Measurements from ENCODE around the gene TDRD5. TPM values are rescaled to one million over a fixed set of nuclear protein-coding genes. Genes with fewer than 3 reads are reported as not detected.
A peak's percentile ranks its signal among the peaks of the same experiment; 100 is the strongest.

Gene TDRD5
- total RNA-seq, 1 experiment from 2014 or later = not detected

- POLR2A ChIA-PET = no interaction called here
- no peaks in the 10 kb centered on the region for H3K4me1 Mint-ChIP-seq (ENCODE audit: insufficient read depth, unreplicated experiment)
- no peaks in the 10 kb centered on the region for H3K36me3 Mint-ChIP-seq (ENCODE audit: insufficient read depth, unreplicated experiment)
- H3K27ac Mint-ChIP-seq (ENCODE audit: low read depth, unreplicated experiment) = no peak overlapping the region
- H3K27me3 Mint-ChIP-seq (ENCODE audit: insufficient read depth, unreplicated experiment) = peaks cover 14% of the 10 kb centered on the region
- DNase-seq (ENCODE audit: unreplicated experiment) = no peak
- no peaks in the 10 kb centered on the region for H3K9me3 Mint-ChIP-seq (ENCODE audit: unreplicated experiment)
- intact Hi-C loops (cut with micrococcal nuclease) = no loop called here
- no TSS peak for BruUV-seq (replicated peaks)
- TF ChIP-seq, protein P1, sequence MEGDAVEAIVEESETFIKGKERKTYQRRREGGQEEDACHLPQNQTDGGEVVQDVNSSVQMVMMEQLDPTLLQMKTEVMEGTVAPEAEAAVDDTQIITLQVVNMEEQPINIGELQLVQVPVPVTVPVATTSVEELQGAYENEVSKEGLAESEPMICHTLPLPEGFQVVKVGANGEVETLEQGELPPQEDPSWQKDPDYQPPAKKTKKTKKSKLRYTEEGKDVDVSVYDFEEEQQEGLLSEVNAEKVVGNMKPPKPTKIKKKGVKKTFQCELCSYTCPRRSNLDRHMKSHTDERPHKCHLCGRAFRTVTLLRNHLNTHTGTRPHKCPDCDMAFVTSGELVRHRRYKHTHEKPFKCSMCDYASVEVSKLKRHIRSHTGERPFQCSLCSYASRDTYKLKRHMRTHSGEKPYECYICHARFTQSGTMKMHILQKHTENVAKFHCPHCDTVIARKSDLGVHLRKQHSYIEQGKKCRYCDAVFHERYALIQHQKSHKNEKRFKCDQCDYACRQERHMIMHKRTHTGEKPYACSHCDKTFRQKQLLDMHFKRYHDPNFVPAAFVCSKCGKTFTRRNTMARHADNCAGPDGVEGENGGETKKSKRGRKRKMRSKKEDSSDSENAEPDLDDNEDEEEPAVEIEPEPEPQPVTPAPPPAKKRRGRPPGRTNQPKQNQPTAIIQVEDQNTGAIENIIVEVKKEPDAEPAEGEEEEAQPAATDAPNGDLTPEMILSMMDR (IDR thresholded peaks at IDR 0.05; ENCODE audit: unreplicated experiment) = no peak
- no peak overlapping the region for H3K4me3 Mint-ChIP-seq (ENCODE audit: unreplicated experiment)
- CTCF ChIA-PET = interaction anchor here (0.6 kb wide), 1 partner anchor 33 kb away, joined by 4 read pairs; no protein-coding TSS in a partner anchor
These were observed 7.8 kb upstream of the TDRD5 start for GRCh38 chr1:179583771-179584320.

- Mint-ChIP-seq H3K27ac (ENCODE audit: low read depth, unreplicated experiment) (no peak overlapping the region), H3K4me1 (ENCODE audit: insufficient read depth, unreplicated experiment) (no peaks in the 10 kb centered on the region), H3K4me3 (ENCODE audit: unreplicated experiment) (peak overlapping the region; percentile 21), H3K9me3 (ENCODE audit: unreplicated experiment) (no peaks in the 10 kb centered on the region), H3K36me3 (ENCODE audit: insufficient read depth, unreplicated experiment) (no peaks in the 10 kb centered on the region), H3K27me3 (ENCODE audit: insufficient read depth, unreplicated experiment) (peaks cover 14% of the 10 kb centered on the region)
- CTCF ChIA-PET = interaction anchor here (0.9 to 1.5 kb wide), 2 partner anchors 9 to 14 kb away, joined by 4 to 18 read pairs; no protein-coding TSS in a partner anchor
- TF ChIP-seq, protein P1 (IDR thresholded peaks at IDR 0.05; ENCODE audit: unreplicated experiment) = peak; percentile 37
- no TSS peak for BruUV-seq (replicated peaks)
- peak; percentile 48 for DNase-seq (ENCODE audit: unreplicated experiment)
- intact Hi-C loops (cut with micrococcal nuclease) = no loop called here
- POLR2A ChIA-PET = no interaction called here
These were observed 5.4 kb upstream of the TDRD5 start for GRCh38 chr1:179586107-179586823.

DNA sequence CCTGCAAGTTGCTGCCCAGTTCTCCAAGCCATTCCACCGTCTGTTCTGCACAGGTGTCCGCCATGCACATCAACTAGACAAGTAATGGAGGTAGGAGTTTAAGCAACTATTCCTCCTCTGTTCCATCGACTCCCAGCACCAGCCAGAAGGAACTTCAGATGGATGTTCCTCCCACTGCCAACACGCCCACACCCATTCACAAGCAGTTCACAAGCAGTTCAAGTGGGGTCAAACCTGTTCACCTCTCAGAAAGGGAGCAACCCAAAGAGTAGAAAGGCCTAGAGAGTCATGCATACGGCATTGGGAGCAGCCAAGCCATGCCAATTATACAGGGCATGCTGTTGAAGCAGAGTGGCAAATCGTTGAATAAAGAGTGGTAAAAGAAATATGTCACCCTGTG lies 4.3 kb upstream of the TDRD5 start:
- intact Hi-C loops (cut with micrococcal nuclease) = no loop called here
- no peak for DNase-seq (ENCODE audit: unreplicated experiment)
- Mint-ChIP-seq H3K9me3 (ENCODE audit: unreplicated experiment) (no peaks in the 10 kb centered on the region), H3K36me3 (ENCODE audit: insufficient read depth, unreplicated experiment) (no peaks in the 10 kb centered on the region), H3K4me3 (ENCODE audit: unreplicated experiment) (no peak overlapping the region), H3K27me3 (ENCODE audit: insufficient read depth, unreplicated experiment) (peaks cover 19% of the 10 kb centered on the region), H3K4me1 (ENCODE audit: insufficient read depth, unreplicated experiment) (no peaks in the 10 kb centered on the region), H3K27ac (ENCODE audit: low read depth, unreplicated experiment) (no peak overlapping the region)
- no TSS peak for BruUV-seq (replicated peaks)
- ChIA-PET CTCF (interaction anchor here (0.9 to 1.5 kb wide), 2 partner anchors 8 to 13 kb away, joined by 4 to 18 read pairs; no protein-coding TSS in a partner anchor), POLR2A (no interaction called here)
- TF ChIP-seq, protein P1 (IDR thresholded peaks at IDR 0.05; ENCODE audit: unreplicated experiment) = no peak

- H3K27me3 Mint-ChIP-seq (ENCODE audit: insufficient read depth, unreplicated experiment) = peaks cover 20% of the 10 kb centered on the region
- H3K36me3 Mint-ChIP-seq (ENCODE audit: insufficient read depth, unreplicated experiment) = no peaks in the 10 kb centered on the region
- H3K4me3 Mint-ChIP-seq (ENCODE audit: unreplicated experiment) = no peak overlapping the region
- H3K4me1 Mint-ChIP-seq (ENCODE audit: insufficient read depth, unreplicated experiment) = no peaks in the 10 kb centered on the region
- no peaks in the 10 kb centered on the region for H3K9me3 Mint-ChIP-seq (ENCODE audit: unreplicated experiment)
- TF ChIP-seq, protein P1 (IDR thresholded peaks at IDR 0.05; ENCODE audit: unreplicated experiment) = no peak
- BruUV-seq (replicated peaks) = no TSS peak
- CTCF ChIA-PET = interaction anchor here (2.4 kb wide), 1 partner anchor 10 kb away, joined by 19 read pairs; no protein-coding TSS in a partner anchor
- intact Hi-C loops (cut with micrococcal nuclease) = no loop called here
- POLR2A ChIA-PET = no interaction called here
- no peak for DNase-seq (ENCODE audit: unreplicated experiment)
- no peak overlapping the region for H3K27ac Mint-ChIP-seq (ENCODE audit: low read depth, unreplicated experiment)
These were observed 3.1 kb upstream of the TDRD5 start for GRCh38 chr1:179588425-179589024.
